K562 (cell line): ENCODE results near the gene FES. TPM values are rescaled to one million over a fixed set of nuclear protein-coding genes. Genes with fewer than 3 reads are reported as not detected.

Experiments used
- ARID2 ChIP-seq: fragments of 450-650 bp; IDR thresholded peaks from 2 replicates; pipeline ENCODE4 v1.6.1; 2017; ENCODE audit warnings: antibody characterized with exemption, mild to moderate bottlenecking
- ASH1L ChIP-seq: fragments of 450-650 bp; IDR thresholded peaks from 2 replicates; pipeline ENCODE4 v1.6.1; 2018; ENCODE audit warnings: borderline replicate concordance, mild to moderate bottlenecking, low read depth; ENCODE audit not compliant: partially characterized antibody
- BMI1 ChIP-seq: fragments of 150-350 bp; IDR thresholded peaks from 2 replicates; pipeline ENCODE4 v1.6.1; 2014; ENCODE audit warnings: low read length
- BRCA1 ChIP-seq, 2 experiments: fragments of 450-650 bp in 1 of 2; sonication (generic) in 1 of 2; formaldehyde crosslinking in 1 of 2; IDR thresholded peaks; 2 replicates each; pipeline versions ENCODE4 v1.5.0 to v1.6.1; 2017 to 2020; ENCODE audit warnings: mild to moderate bottlenecking in 1 of 2, missing genetic modification reagents in 1 of 2
- BRD9 ChIP-seq: fragments of 450-650 bp; IDR thresholded peaks from 2 replicates; pipeline ENCODE4 v1.6.1; 2018; ENCODE audit warnings: low read depth; ENCODE audit not compliant: partially characterized antibody
- BRF1 ChIP-seq: IDR thresholded peaks from 3 replicates; pipeline ENCODE4 v1.6.1; 2011; ENCODE audit warnings: borderline replicate concordance, mild to moderate bottlenecking; ENCODE audit not compliant: insufficient read length; ENCODE audit errors: extremely low read depth
- CBX1 ChIP-seq: sonication (generic); IDR thresholded peaks from 2 replicates; pipeline ENCODE4 v1.6.1; 2016; ENCODE audit warnings: antibody characterized with exemption, low read depth, mild to moderate bottlenecking
- ESRRB ChIP-seq: fragments of 250-450 bp; sonication (Bioruptor Pico); IDR thresholded peaks from 2 replicates; pipeline ENCODE4 v1.5.0; 2020; ENCODE audit warnings: mild to moderate bottlenecking, moderate library complexity, borderline replicate concordance
- FOXO4 ChIP-seq: fragments of 450-650 bp; formaldehyde crosslinking; IDR thresholded peaks from 2 replicates; pipeline ENCODE4 v1.4.0; 2020; ENCODE audit warnings: mild to moderate bottlenecking, moderate library complexity
- HDGF ChIP-seq: fragments of 450-650 bp; IDR thresholded peaks from 2 replicates; pipeline ENCODE4 v1.6.1; 2016
- JUN ChIP-seq, 2 experiments: sonication (generic) in 1 of 2; formaldehyde crosslinking in 1 of 2; IDR thresholded peaks; 2 replicates each; pipeline versions ENCODE4 v1.6.1 to v1.8.0; 2012 to 2022; ENCODE audit warnings: borderline replicate concordance in 2 of 2, mild to moderate bottlenecking in 2 of 2, improper control_type of control experiment in 1 of 2, low read depth in 1 of 2, low read length in 1 of 2, missing genetic modification reagents in 1 of 2
- KLF1 ChIP-seq: fragments of 450-650 bp; IDR thresholded peaks from 2 replicates; pipeline ENCODE4 v1.6.1; 2016; ENCODE audit warnings: missing genetic modification characterization, missing compliant biosample characterization
- NONO ChIP-seq, 2 experiments: fragments of 200-400 bp in 1 of 2; fragments of 450-650 bp in 1 of 2; formaldehyde crosslinking in 1 of 2; IDR thresholded peaks; 2 replicates each; pipeline ENCODE4 v1.6.1; 2017; ENCODE audit warnings: low read depth in 2 of 2, mild to moderate bottlenecking in 2 of 2, moderate library complexity in 2 of 2, low read length in 1 of 2
- POLR2A ChIP-seq: fragments of 450-650 bp; conservative IDR thresholded peaks from 2 replicates; pipeline ENCODE4 v1.6.1; 2016
- POLR2H ChIP-seq: IDR thresholded peaks from 2 replicates; pipeline ENCODE4 v1.6.1; 2016; ENCODE audit warnings: missing genetic modification characterization, low read depth, mild to moderate bottlenecking, control low read depth, missing compliant biosample characterization, moderate library complexity
- RFX7 ChIP-seq: fragments of 250-450 bp; sonication (Bioruptor Pico); IDR thresholded peaks from 2 replicates; pipeline ENCODE4 v1.5.1; 2021; ENCODE audit warnings: mild to moderate bottlenecking
- RNF2 ChIP-seq: sonication (generic); IDR thresholded peaks from 2 replicates; pipeline ENCODE4 v1.6.1; 2016
- SAP30 ChIP-seq: fragments of 200-600 bp; sonication (generic); IDR thresholded peaks from 2 replicates; pipeline ENCODE4 v1.6.1; 2012; ENCODE audit warnings: borderline replicate concordance, low read depth, mild to moderate bottlenecking, moderate library complexity, low read length, control low read depth, inconsistent platforms; ENCODE audit not compliant: insufficient read depth, poor library complexity, severe bottlenecking
- SMAD3 ChIP-seq: fragments of 450-650 bp; formaldehyde crosslinking; conservative IDR thresholded peaks from 2 replicates; pipeline ENCODE4 v1.4.0; 2020; ENCODE audit warnings: mild to moderate bottlenecking
- ZBTB7A ChIP-seq: IDR thresholded peaks from 2 replicates; pipeline ENCODE4 v1.6.1; 2011; ENCODE audit warnings: low read depth, mild to moderate bottlenecking, low read length, moderate library complexity, borderline replicate concordance; ENCODE audit not compliant: control insufficient read depth
- polyA plus RNA-seq, 8 experiments: library from polyadenylated mRNA; depleted of rRNA in 4 of 8; stranded (reverse) in 5 of 8; unstranded in 3 of 8; fragments of >200 nt; fragmentation: Nextera tagmentation in 2 of 8; fragmentation: Illumina TruSeq in 1 of 8; extraction: Ambion mirVana in 2 of 8; extraction: Trizol in 1 of 8; gene quantifications; 2 replicates each; pipeline versions ENCODE4 v1.2.1 to v1.2.3, GENCODE V29; 2011 to 2014; ENCODE audit warnings: inconsistent platforms in 1 of 8, missing spikeins in 1 of 8
- total RNA-seq, 7 experiments: library from RNA; depleted of rRNA in 6 of 7; stranded (reverse); fragments of >200 nt in 6 of 7; fragmentation: Illumina TruSeq in 2 of 7; extraction: Trizol in 2 of 7; gene quantifications; 2 replicates each; pipeline versions ENCODE4 v1.2.1 to v1.2.3, GENCODE V29; 2011 to 2021; ENCODE audit warnings: low replicate concordance in 1 of 7
- TF ChIP-seq, protein P1 (sequence below): fragments of 450-650 bp; formaldehyde crosslinking; conservative IDR thresholded peaks from 2 replicates; pipeline ENCODE4 v1.4.0; 2022; ENCODE audit warnings: mild to moderate bottlenecking, missing genetic modification characterization
- TF ChIP-seq, protein P2 (sequence below): fragments of 200-800 bp; sonication (Bioruptor generic); IDR thresholded peaks from 2 replicates; pipeline ENCODE4 v1.6.1; 2016; ENCODE audit warnings: missing genetic modification characterization, missing compliant biosample characterization

FES gene
- total and polyA plus RNA-seq, 9 of the 15 experiments (the other 6 are each of a cell fraction or from before 2014, with no cell fraction given) = 0.38 to 2.6 (median 0.82) TPM

GRCh38 chr15:90840954-90841353, 43.4 kb upstream of the FES start (continued):
- TF ChIP-seq BMI1 (no peak), RNF2 (peak; percentile 95), JUN (IDR thresholded peaks at IDR 0.05; ENCODE audit: borderline replicate concordance, low read depth, low read length) (peak; percentile 91), JUN (CRISPR knock-in tag; IDR thresholded peaks at IDR 0.05; ENCODE audit: borderline replicate concordance) (no peak), SAP30 (no peak), NONO (IDR thresholded peaks at IDR 0.05; ENCODE audit: low read depth in 2 of 2, low read length in 1 of 2) (peak in 1 of 2 experiments; percentile 60; a peak in 1 of 4 replicates), RFX7 (CRISPR knock-in tag) (no peak), ASH1L (no peak), POLR2H (tag) (no peak), SMAD3 (CRISPR knock-in tag) (no peak), ZBTB7A (no peak), BRF1 (no peak), HDGF (no peak), BRCA1 (IDR thresholded peaks at IDR 0.05) (no peak), BRCA1 (CRISPR knock-in tag; IDR thresholded peaks at IDR 0.05) (no peak), CBX1 (no peak), KLF1 (tag) (no peak), POLR2A (no peak), FOXO4 (CRISPR knock-in tag) (no peak), ESRRB (no peak), BRD9 (peak; percentile 88), ARID2 (no peak)
- TF ChIP-seq, protein P1, sequence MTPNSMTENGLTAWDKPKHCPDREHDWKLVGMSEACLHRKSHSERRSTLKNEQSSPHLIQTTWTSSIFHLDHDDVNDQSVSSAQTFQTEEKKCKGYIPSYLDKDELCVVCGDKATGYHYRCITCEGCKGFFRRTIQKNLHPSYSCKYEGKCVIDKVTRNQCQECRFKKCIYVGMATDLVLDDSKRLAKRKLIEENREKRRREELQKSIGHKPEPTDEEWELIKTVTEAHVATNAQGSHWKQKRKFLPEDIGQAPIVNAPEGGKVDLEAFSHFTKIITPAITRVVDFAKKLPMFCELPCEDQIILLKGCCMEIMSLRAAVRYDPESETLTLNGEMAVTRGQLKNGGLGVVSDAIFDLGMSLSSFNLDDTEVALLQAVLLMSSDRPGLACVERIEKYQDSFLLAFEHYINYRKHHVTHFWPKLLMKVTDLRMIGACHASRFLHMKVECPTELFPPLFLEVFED (CRISPR knock-in tag) = no peak
- TF ChIP-seq, protein P2, sequence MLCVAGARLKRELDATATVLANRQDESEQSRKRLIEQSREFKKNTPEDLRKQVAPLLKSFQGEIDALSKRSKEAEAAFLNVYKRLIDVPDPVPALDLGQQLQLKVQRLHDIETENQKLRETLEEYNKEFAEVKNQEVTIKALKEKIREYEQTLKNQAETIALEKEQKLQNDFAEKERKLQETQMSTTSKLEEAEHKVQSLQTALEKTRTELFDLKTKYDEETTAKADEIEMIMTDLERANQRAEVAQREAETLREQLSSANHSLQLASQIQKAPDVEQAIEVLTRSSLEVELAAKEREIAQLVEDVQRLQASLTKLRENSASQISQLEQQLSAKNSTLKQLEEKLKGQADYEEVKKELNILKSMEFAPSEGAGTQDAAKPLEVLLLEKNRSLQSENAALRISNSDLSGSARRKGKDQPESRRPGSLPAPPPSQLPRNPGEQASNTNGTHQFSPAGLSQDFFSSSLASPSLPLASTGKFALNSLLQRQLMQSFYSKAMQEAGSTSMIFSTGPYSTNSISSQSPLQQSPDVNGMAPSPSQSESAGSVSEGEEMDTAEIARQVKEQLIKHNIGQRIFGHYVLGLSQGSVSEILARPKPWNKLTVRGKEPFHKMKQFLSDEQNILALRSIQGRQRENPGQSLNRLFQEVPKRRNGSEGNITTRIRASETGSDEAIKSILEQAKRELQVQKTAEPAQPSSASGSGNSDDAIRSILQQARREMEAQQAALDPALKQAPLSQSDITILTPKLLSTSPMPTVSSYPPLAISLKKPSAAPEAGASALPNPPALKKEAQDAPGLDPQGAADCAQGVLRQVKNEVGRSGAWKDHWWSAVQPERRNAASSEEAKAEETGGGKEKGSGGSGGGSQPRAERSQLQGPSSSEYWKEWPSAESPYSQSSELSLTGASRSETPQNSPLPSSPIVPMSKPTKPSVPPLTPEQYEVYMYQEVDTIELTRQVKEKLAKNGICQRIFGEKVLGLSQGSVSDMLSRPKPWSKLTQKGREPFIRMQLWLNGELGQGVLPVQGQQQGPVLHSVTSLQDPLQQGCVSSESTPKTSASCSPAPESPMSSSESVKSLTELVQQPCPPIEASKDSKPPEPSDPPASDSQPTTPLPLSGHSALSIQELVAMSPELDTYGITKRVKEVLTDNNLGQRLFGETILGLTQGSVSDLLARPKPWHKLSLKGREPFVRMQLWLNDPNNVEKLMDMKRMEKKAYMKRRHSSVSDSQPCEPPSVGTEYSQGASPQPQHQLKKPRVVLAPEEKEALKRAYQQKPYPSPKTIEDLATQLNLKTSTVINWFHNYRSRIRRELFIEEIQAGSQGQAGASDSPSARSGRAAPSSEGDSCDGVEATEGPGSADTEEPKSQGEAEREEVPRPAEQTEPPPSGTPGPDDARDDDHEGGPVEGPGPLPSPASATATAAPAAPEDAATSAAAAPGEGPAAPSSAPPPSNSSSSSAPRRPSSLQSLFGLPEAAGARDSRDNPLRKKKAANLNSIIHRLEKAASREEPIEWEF (CRISPR knock-in tag) = peak; percentile 13; the same call in 1 of the 2 replicates
